ENCODE measurements around the gene CENPV. TPM values are rescaled to one million over a fixed set of nuclear protein-coding genes. Genes with fewer than 3 reads are reported as not detected.

The CENPV gene
- total and polyA plus RNA-seq, 10 donors = 5.1 to 24.5 (median 10.8) TPM

- H3K36me3 ChIP-seq = peaks cover 0 to 44% (median 16%) of the 10 kb centered on the region in 6 donors
- no peaks in the 10 kb centered on the region for H3K4me1 ChIP-seq
- H3K9me3 ChIP-seq = no peaks in the 10 kb centered on the region
- intact Hi-C loops (cut with DNase I; ENCODE audit: low total_unique reads) = no loop called here
- no peaks in the 10 kb centered on the region for H3K27me3 ChIP-seq (replicated peaks in 1 of 7)
- DNase-seq = no peak
- TF ChIP-seq POLR2AphosphoS5 (IDR thresholded peaks at IDR 0.05) (no peak), POLR2A (IDR thresholded peaks at IDR 0.05) (no peak)
- TF ChIP-seq, protein P1, sequence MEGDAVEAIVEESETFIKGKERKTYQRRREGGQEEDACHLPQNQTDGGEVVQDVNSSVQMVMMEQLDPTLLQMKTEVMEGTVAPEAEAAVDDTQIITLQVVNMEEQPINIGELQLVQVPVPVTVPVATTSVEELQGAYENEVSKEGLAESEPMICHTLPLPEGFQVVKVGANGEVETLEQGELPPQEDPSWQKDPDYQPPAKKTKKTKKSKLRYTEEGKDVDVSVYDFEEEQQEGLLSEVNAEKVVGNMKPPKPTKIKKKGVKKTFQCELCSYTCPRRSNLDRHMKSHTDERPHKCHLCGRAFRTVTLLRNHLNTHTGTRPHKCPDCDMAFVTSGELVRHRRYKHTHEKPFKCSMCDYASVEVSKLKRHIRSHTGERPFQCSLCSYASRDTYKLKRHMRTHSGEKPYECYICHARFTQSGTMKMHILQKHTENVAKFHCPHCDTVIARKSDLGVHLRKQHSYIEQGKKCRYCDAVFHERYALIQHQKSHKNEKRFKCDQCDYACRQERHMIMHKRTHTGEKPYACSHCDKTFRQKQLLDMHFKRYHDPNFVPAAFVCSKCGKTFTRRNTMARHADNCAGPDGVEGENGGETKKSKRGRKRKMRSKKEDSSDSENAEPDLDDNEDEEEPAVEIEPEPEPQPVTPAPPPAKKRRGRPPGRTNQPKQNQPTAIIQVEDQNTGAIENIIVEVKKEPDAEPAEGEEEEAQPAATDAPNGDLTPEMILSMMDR (IDR thresholded peaks at IDR 0.05 in 8 of 11, conservative IDR thresholded peaks at IDR 0.05 in 3 of 11) = no peak
- no peak overlapping the region for H3K4me3 ChIP-seq
- WGBS, 5 donors = 80 to 84% (median 82%) methylated on average over 5 of the region's 5 CpGs
- no peak overlapping the region for H3K27ac ChIP-seq
Measured at GRCh38 chr17:16345565-16345964, 7.7 kb downstream of the CENPV start.

DNA sequence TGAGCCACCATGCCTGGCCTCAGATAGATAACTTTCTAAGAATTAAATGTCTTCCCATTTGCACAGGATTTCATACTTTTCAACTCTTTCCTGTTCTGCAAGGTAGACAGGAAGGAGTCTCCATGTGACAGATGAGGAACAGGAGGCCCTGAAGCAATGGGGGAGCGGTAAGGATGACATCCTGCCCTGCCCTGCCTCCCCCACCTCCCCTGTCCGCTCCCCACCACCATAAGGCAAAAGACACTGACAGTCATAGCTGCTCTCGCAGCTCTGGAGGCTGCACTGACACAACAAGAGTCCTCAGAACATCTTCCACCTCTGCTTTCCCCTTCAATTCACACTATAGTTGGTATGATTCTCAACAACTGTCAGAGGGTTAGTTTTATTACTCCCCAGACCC, 9.7 kb downstream of the CENPV start:
- DNase-seq = no peak
- 59 to 83% (median 78%) methylated on average over 3 of the region's 3 CpGs for WGBS, 5 donors

DNA sequence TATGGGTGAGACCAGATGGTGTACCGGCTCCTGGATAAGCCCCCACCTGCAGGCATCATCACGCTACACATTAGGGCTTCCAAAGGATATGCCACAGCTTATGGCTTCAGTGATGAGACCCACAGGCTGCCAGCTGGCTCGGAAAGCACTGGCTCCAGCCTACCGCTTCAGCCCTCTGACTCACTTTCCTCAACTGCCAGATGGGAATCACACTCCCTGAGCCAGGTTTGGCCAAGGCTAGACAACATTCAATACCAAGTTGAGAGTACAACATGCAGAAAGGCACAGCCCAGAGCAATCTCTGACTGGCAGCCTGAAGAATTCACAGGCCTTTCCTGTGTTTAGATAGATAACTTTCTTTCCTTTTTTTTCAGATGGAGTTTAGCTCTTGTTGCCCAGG, 10.3 kb downstream of the CENPV start:
- Histone ChIP-seq H3K9me3 (no peaks in the 10 kb centered on the region), H3K36me3 (peaks cover 0 to 27% (median 7%) of the 10 kb centered on the region in 6 donors), H3K27me3 (replicated peaks in 1 of 7) (no peaks in the 10 kb centered on the region), H3K4me3 (no peak overlapping the region), H3K4me1 (no peaks in the 10 kb centered on the region), H3K27ac (no peak overlapping the region)
- intact Hi-C loops (cut with DNase I; ENCODE audit: low total_unique reads) = no loop called here
- TF ChIP-seq, protein P1 (IDR thresholded peaks at IDR 0.05 in 8 of 11, conservative IDR thresholded peaks at IDR 0.05 in 3 of 11) = no peak
- TF ChIP-seq POLR2AphosphoS5 (IDR thresholded peaks at IDR 0.05) (no peak), POLR2A (IDR thresholded peaks at IDR 0.05) (no peak)
- WGBS, 5 donors = 95 to 100% (median 98%) methylated on average over 4 of the region's 4 CpGs
- DNase-seq = no peak

More for the DNA sequence above, 9.7 kb downstream of the CENPV start:
- no peak overlapping the region for H3K27ac ChIP-seq
- no peaks in the 10 kb centered on the region for H3K9me3 ChIP-seq
- no peak overlapping the region for H3K4me3 ChIP-seq
- no peaks in the 10 kb centered on the region for H3K27me3 ChIP-seq (replicated peaks in 1 of 7)
- no peak for TF ChIP-seq POLR2AphosphoS5 (IDR thresholded peaks at IDR 0.05)
- TF ChIP-seq POLR2A (IDR thresholded peaks at IDR 0.05) = no peak
- TF ChIP-seq, protein P1 (IDR thresholded peaks at IDR 0.05 in 8 of 11, conservative IDR thresholded peaks at IDR 0.05 in 3 of 11) = no peak
- peaks cover 0 to 33% (median 11%) of the 10 kb centered on the region in 6 donors for H3K36me3 ChIP-seq
- intact Hi-C loops (cut with DNase I; ENCODE audit: low total_unique reads) = no loop called here
- H3K4me1 ChIP-seq = no peaks in the 10 kb centered on the region

- DNase-seq = no peak
- intact Hi-C loops (cut with DNase I; ENCODE audit: low total_unique reads) = no loop called here
- H3K27me3 ChIP-seq (replicated peaks in 1 of 7) = no peaks in the 10 kb centered on the region
- 92 to 100% (median 100%) methylated on average over 1 of the region's 1 CpG for WGBS, 5 donors
- H3K4me3 ChIP-seq = no peak overlapping the region
- peaks cover 0 to 27% (median 7%) of the 10 kb centered on the region in 6 donors for H3K36me3 ChIP-seq
- TF ChIP-seq POLR2A (IDR thresholded peaks at IDR 0.05) = no peak
- TF ChIP-seq, protein P1 (IDR thresholded peaks at IDR 0.05 in 8 of 11, conservative IDR thresholded peaks at IDR 0.05 in 3 of 11) = no peak
- no peak for TF ChIP-seq POLR2AphosphoS5 (IDR thresholded peaks at IDR 0.05)
- H3K9me3 ChIP-seq = no peaks in the 10 kb centered on the region
- no peaks in the 10 kb centered on the region for H3K4me1 ChIP-seq
- H3K27ac ChIP-seq = no peak overlapping the region
Measured at GRCh38 chr17:16339959-16340358, 13.3 kb downstream of the CENPV start.
